Activated T-helper 1 cell treated with anti-CD3 and anti-CD28 coated beads, Interleukin-12 subunit alpha, Interleukin-12 subunit beta, Interleukin-2, Interleukin-4 antibody, amounts not matched to agents 30 ng/mL and 10 ng/mL and 1 ng/mL, durations not matched to agents 14 hours and 24 hours and 36 hours (primary cell): ENCODE results near the gene KL. TPM values are rescaled to one million over a fixed set of nuclear protein-coding genes. Genes with fewer than 3 reads are reported as not detected.

Experiments used
- DNase-seq: peaks from one replicate; pipeline ENCODE4 v3.0.0; 2021; ENCODE audit warnings: low spot score
- H3K27ac Mint-ChIP-seq: one replicate; pipeline ENCODE4 v1.8.0; 2021; ENCODE audit warnings: mild to moderate bottlenecking, mixed read lengths
- H3K27me3 Mint-ChIP-seq: one replicate; pipeline ENCODE4 v1.8.0; 2022; ENCODE audit warnings: mild to moderate bottlenecking, moderate library complexity, mixed read lengths; ENCODE audit not compliant: insufficient read depth
- H3K36me3 Mint-ChIP-seq: one replicate; pipeline ENCODE4 v1.8.0; 2021; ENCODE audit warnings: low read depth, mixed read lengths
- H3K4me1 Mint-ChIP-seq: one replicate; pipeline ENCODE4 v1.8.0; 2021; ENCODE audit warnings: low read depth, mixed read lengths
- H3K4me3 Mint-ChIP-seq: one replicate; pipeline ENCODE4 v1.8.0; 2021; ENCODE audit warnings: mild to moderate bottlenecking, moderate library complexity, mixed read lengths
- H3K9me3 Mint-ChIP-seq: one replicate; pipeline ENCODE4 v1.8.0; 2021; ENCODE audit warnings: mixed read lengths
- intact Hi-C: fragments of 100-400 bp; cut with micrococcal nuclease; formaldehyde crosslinking; loops from one replicate; pipeline ENCODE4 v1.15.1; 2024
- total RNA-seq: library from RNA; stranded (reverse); gene quantifications from 2 replicates; pipeline ENCODE4 v1.2.3, GENCODE V29; 2022

Gene KL
- total RNA-seq, 1 donor from 2014 or later: 0.49 TPM

DNA sequence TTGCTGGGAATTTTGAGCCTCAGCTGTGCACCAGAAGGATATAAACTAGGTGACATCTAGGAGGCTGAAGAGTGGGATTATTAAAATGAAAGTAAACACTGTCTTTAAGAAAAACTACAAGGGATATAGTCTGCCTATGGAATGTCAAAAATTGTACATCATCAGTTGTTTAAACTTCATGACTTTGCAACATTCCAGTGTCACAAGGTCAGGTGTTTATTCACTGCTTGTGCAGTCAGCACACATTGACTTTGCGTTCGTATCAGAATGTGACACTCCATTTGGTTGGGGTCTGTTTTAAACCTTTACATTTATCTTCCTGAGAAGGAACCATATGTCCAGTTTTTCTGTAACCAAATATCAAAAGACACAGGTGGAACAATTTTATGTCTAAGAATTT is 85.6 kb downstream of the KL start:
- H3K27me3 Mint-ChIP-seq: no peaks in the 10 kb centered on the region
- no peak for DNase-seq

DNA sequence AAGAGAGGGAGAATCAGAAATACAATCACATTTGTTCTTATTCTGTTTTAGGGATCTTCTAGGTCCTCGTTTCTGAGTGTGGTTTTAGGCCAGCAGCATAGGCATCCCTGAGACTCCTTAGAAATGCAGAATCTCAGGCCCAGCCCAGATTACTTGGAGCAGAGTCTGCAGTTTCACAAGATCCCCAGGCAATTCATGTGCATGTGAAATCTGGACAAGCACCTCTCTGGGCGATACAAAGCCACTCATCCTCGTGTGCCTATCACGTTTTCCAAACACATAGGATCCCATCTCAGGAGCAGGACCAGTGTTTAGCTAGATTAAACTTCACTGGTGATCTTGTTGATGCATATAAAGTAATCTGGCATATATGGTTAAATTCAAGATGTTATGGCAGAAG is 87.2 kb downstream of the KL start:
- Mint-ChIP-seq H3K27me3 (peaks cover 1% of the 10 kb centered on the region), H3K4me3 (no peak overlapping the region)

More for the DNA sequence above, 85.6 kb downstream of the KL start:
- no peak overlapping the region for H3K4me3 Mint-ChIP-seq
- intact Hi-C loops: no loop called here
- H3K4me1 Mint-ChIP-seq: no peaks in the 10 kb centered on the region
- H3K27ac Mint-ChIP-seq: no peak overlapping the region
- peaks cover 4% of the 10 kb centered on the region for H3K36me3 Mint-ChIP-seq
- H3K9me3 Mint-ChIP-seq: peaks cover 12% of the 10 kb centered on the region

DNA sequence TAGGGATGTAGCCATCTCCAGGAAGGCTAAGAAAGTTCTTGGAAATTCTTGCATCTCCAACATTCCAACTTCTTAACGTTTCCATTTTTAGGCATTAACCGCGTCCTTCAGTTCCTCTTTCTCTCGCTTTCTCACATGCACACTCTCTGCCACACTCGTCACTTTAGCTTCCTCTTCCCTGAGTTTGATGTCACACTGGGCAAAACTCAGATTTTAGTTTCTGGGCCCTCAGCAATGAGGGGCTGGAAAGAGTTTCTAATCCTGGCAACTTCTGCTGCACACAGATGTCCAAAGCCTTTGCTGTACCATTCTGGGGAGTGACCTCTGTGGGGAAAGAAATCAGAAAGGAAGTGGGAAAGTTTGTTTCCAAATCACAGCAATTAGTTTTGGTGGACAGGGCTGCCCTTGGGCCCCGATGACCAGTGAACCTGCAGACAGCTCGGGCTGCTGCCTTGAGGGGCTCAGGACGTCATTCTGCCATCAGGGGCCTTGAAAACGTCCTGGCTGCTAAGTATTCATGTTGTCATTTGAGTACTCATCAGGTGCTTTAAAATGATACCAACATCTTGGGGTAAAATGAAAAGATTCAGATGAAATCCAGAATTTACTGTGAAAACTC is 89.3 kb downstream of the KL start:
- no peaks in the 10 kb centered on the region for H3K4me1 Mint-ChIP-seq
- no peak for DNase-seq
- intact Hi-C loops: no loop called here
- no peaks in the 10 kb centered on the region for H3K9me3 Mint-ChIP-seq
- H3K4me3 Mint-ChIP-seq: no peak overlapping the region
- H3K36me3 Mint-ChIP-seq: peaks cover 6% of the 10 kb centered on the region
- H3K27me3 Mint-ChIP-seq: peaks cover 1% of the 10 kb centered on the region
- H3K27ac Mint-ChIP-seq: no peak overlapping the region

More for the DNA sequence above, 87.2 kb downstream of the KL start:
- H3K27ac Mint-ChIP-seq: no peak overlapping the region
- DNase-seq: no peak
- peaks cover under 1% of the 10 kb centered on the region for H3K9me3 Mint-ChIP-seq
- intact Hi-C loops: no loop called here
- H3K4me1 Mint-ChIP-seq: no peaks in the 10 kb centered on the region
- peaks cover 6% of the 10 kb centered on the region for H3K36me3 Mint-ChIP-seq

DNA sequence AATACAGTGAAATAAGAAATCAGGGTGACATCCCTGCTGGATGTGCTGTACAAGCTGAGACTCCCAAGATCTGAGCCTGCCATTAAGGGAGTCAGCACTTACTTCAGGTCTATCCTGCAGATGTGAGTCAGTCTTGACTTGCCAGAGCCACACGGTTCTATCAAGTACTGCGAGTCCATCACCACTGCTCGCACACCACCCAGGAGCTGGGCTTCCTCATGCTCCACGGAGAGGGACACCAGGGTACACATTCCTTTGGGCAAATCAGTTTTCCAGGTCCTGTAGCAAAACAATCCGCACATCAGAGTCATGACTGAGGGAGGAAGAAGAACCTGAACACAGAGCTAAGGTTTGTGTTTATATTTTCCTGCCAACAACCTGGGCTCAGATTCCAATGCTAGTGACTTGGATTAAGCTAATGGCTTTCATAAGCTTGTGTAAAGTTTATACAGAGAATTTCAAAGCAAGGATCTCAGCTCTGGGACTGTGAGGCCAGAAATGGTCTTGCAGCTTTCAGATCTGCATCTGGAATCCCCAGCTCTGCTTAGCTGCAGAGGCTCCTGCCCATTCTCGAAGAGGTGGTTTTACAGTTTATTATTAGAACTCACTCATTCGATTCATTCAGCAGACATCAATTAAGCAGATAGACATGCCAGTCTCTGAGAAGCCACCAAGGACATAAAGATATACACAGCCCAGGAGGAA is 90.6 kb downstream of the KL start:
- intact Hi-C loops: no loop called here
- no peak overlapping the region for H3K4me3 Mint-ChIP-seq
- peaks cover 5% of the 10 kb centered on the region for H3K36me3 Mint-ChIP-seq
- no peaks in the 10 kb centered on the region for H3K9me3 Mint-ChIP-seq
- no peaks in the 10 kb centered on the region for H3K4me1 Mint-ChIP-seq
- no peak for DNase-seq
- H3K27me3 Mint-ChIP-seq: peaks cover 1% of the 10 kb centered on the region
- H3K27ac Mint-ChIP-seq: no peak overlapping the region

DNA sequence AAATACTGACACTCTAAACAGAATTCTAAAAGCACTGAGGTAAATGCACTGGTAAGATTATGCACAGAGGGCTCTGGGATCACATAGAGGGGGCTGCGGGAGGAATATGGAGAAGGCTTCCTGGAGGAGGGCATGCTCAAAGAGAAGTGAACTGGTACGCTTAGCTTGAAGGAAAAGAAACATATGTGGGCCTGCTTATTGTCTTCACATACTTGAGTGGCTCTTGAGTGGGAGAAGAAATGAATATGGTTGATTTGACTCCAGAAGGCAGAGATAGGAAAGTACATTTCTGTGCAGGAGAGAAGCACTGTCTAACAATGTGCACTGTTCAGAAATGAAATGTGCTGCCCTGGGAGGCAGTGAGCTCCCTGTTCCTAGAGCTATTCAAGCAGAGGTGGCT is 91.1 kb downstream of the KL start:
- intact Hi-C loops: no loop called here
- Mint-ChIP-seq H3K27ac (no peak overlapping the region), H3K36me3 (peaks cover 5% of the 10 kb centered on the region), H3K27me3 (peaks cover 1% of the 10 kb centered on the region), H3K4me1 (no peaks in the 10 kb centered on the region), H3K9me3 (no peaks in the 10 kb centered on the region), H3K4me3 (no peak overlapping the region)
- DNase-seq: no peak

DNA sequence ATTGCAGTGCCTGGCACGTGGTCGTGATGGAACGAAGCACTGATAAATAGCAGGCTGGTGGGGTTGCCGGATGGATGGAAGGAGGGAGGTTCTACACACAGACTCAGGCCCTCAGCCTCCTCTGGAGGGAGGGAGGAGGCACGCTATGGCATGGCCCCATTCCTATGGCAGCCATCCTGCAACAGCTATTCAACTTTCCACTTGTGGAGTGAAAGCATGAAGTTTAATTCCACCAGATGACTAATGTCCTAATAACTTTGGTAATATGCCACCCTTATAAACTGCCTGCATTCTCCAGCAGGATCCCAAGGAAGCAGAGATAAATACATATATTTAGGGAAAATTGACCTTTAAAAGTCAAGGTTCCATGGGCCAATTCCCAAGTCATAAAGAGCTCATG is 92.4 kb downstream of the KL start:
- H3K9me3 Mint-ChIP-seq: no peaks in the 10 kb centered on the region
- H3K4me1 Mint-ChIP-seq: no peaks in the 10 kb centered on the region
- H3K4me3 Mint-ChIP-seq: no peak overlapping the region
- no peak overlapping the region for H3K27ac Mint-ChIP-seq
- peaks cover 1% of the 10 kb centered on the region for H3K27me3 Mint-ChIP-seq
- no peak for DNase-seq
- intact Hi-C loops: no loop called here
- peaks cover 5% of the 10 kb centered on the region for H3K36me3 Mint-ChIP-seq

DNA sequence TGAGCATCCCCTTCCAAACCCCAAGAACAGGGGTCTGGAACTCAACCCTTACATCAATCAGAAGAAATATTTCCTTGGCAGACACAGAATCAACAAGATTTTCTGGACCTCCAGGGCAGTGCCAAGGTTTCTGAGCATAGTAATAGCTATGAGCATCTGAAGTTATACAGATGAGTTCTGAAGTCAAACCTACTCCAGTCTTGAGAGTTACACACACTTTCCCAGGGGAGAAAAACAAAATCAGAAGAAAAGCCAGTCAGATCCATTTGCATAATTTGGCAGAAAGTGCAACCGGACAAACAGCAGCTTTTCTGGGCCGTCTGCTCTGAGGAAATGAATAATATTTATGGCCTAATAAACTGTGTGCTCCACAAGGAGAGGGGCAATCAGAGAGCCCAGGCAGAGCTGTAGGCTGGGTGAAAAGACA is 93.1 kb downstream of the KL start:
- DNase-seq: no peak
- peaks cover 5% of the 10 kb centered on the region for H3K36me3 Mint-ChIP-seq
- intact Hi-C loops: no loop called here
- H3K27me3 Mint-ChIP-seq: peaks cover 1% of the 10 kb centered on the region
- no peaks in the 10 kb centered on the region for H3K4me1 Mint-ChIP-seq
- H3K9me3 Mint-ChIP-seq: no peaks in the 10 kb centered on the region
- H3K4me3 Mint-ChIP-seq: no peak overlapping the region
- no peak overlapping the region for H3K27ac Mint-ChIP-seq

DNA sequence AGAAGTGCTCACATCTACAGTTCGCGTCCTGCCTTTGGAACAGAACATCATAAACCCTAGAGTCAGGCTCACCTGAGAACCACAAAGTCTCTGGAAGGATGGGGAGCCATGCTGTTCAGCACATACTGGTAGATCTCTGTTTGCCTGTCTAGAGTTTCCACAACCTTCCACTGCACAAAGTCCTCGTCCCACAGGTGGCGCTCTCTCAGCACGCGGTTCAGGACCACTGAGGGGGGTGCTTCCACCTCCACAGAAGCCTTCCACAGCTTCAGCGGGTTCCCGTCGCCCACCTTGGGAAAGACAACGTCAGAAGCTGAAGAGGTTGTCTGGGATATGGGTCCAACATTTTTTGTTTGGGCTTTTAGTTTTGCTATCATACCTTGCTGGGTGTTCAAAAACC is 93.6 kb downstream of the KL start:
- no peak for DNase-seq
- Mint-ChIP-seq H3K36me3 (peaks cover 5% of the 10 kb centered on the region), H3K27me3 (peaks cover 1% of the 10 kb centered on the region)

DNA sequence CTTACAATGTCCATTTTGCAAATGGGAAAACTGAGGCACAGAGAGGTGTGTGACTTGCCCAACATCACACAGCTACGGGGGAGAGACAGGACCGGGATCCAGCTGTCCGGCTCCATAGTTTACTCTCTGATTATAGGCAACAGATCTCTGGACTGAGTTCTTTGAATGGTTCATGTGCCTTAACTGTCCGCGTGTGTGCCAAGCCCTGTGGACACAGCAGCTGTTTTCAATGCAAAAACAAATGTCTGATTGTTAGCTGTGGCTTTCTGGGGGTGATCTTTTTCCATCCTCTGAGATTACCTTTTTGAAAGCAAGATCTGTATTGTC is 94.1 kb downstream of the KL start:
- DNase-seq: no peak
- Mint-ChIP-seq H3K4me3 (no peak overlapping the region), H3K9me3 (no peaks in the 10 kb centered on the region), H3K27me3 (peaks cover 1% of the 10 kb centered on the region), H3K4me1 (no peaks in the 10 kb centered on the region), H3K27ac (no peak overlapping the region), H3K36me3 (peaks cover 4% of the 10 kb centered on the region)
- intact Hi-C loops: no loop called here

More for the DNA sequence above, 93.6 kb downstream of the KL start:
- Mint-ChIP-seq H3K27ac (no peak overlapping the region), H3K4me1 (no peaks in the 10 kb centered on the region), H3K9me3 (no peaks in the 10 kb centered on the region), H3K4me3 (no peak overlapping the region)
- intact Hi-C loops: no loop called here

DNA sequence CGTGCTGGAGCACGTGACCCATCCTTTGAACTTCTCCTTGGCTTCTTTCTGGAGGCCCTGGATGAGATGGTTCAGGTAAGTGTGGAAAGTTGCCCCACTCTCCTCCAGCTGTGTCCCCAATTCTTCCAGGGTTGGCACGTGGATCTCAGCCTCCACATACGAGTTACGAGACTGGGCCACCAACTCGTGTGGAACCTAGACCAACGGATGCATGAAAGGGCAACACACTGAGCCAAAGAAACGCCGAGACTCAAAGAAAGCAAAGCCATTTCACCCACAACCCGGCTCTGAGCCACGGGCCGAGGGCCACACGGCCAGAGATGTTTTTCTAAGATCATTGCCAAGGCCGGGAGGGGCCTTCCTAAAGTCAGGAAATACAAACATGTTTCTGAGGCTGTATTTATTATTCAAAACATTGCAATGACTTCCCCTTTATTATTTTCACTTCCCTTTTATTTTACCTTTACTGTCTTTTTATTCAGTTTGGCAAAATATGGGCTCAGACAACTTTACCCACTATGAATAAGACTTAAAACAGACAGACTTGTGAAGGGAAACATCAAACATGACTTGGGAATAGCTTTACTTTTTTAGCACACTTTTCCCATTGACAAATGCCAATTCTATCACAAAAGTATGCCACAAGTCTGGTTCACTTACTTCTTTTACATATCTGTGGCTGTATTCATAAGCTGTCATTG is 94.6 kb downstream of the KL start:
- Mint-ChIP-seq H3K4me1 (no peaks in the 10 kb centered on the region), H3K36me3 (peaks cover 2% of the 10 kb centered on the region), H3K4me3 (no peak overlapping the region), H3K27ac (no peak overlapping the region), H3K9me3 (no peaks in the 10 kb centered on the region), H3K27me3 (peaks cover 1% of the 10 kb centered on the region)
- intact Hi-C loops: no loop called here
- DNase-seq: no peak

DNA sequence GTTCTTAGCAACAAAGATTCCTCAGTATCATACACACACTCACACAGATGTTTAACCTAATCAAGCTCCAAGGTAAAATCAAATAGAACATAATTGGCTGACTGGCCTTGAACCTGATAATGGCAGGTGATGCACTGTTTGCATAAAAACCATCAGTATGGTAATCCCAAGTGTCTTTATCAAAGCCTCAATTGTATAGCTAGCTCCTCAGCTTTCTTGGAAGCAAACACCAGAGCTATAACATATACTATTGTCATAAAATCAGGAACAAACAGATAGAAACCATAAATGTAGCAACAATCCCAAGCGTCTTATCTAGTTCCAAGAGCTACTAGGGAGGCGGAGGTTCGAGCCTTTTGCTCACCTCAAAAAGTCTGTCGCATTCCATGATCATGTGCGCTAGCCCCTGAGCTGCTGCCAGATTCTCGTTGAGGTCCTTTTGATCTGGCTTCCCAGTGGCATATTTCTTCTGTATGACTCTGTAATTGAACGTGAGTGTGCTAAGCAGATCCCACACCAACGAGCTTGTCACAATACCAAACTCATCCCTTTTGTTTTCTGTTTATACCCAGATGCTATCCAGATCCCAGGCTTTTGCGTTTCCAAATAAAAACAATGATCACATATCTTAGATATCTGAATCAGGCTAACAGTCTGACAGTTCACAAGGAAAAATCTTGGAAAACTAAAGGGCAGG is 95.3 kb downstream of the KL start:
- H3K4me3 Mint-ChIP-seq: no peak overlapping the region
- peaks cover 1% of the 10 kb centered on the region for H3K27me3 Mint-ChIP-seq
- no peak overlapping the region for H3K27ac Mint-ChIP-seq
- intact Hi-C loops: no loop called here
- no peaks in the 10 kb centered on the region for H3K4me1 Mint-ChIP-seq
- peaks cover 5% of the 10 kb centered on the region for H3K36me3 Mint-ChIP-seq
- H3K9me3 Mint-ChIP-seq: no peaks in the 10 kb centered on the region
- no peak for DNase-seq

DNA sequence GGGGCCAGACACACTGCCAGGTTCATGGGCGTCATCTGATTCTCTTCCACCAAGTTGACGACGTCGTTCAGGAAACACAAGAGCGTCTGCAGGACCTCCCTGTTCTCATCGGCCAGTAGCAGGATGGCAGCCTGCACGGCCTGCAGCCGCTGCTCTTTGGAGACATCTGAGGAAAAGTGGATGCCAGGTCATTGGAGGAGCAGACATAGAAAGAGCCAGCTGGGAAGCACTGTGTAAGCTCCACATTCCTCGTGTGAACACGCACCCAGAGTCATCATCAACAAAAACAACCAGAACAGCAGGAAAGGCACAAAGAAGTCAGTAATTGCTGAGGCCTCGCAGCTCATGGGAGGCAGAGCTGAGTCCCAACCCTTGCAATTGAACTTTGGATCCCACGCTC is 96.5 kb downstream of the KL start:
- H3K27me3 Mint-ChIP-seq: peaks cover 1% of the 10 kb centered on the region
- no peaks in the 10 kb centered on the region for H3K4me1 Mint-ChIP-seq
- H3K27ac Mint-ChIP-seq: no peak overlapping the region
- no peak overlapping the region for H3K4me3 Mint-ChIP-seq
- H3K36me3 Mint-ChIP-seq: peaks cover 3% of the 10 kb centered on the region
- H3K9me3 Mint-ChIP-seq: no peaks in the 10 kb centered on the region
- intact Hi-C loops: no loop called here
- no peak for DNase-seq

DNA sequence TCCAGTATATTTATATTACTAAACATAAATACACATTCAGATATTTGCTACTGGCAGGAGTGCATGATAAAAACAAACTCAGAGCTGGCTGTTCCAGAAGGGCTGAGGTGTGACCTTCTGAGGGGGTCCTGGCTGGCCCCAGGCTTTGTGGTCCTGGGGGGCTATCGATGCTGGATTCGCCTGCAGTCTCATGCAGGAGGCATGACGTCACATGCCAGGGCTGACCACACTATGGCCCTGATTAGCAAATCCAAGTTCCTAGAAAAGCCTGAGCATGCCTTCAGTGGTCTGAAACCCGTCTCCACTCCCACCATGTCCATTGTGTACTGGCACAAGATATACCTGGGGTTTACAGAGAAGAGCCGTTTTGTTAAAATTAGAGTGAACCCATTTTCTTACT is 97.9 kb downstream of the KL start:
- no peak overlapping the region for H3K27ac Mint-ChIP-seq
- no peaks in the 10 kb centered on the region for H3K27me3 Mint-ChIP-seq
- H3K4me1 Mint-ChIP-seq: no peaks in the 10 kb centered on the region
- DNase-seq: no peak
- no peak overlapping the region for H3K4me3 Mint-ChIP-seq
- no peaks in the 10 kb centered on the region for H3K9me3 Mint-ChIP-seq
- intact Hi-C loops: no loop called here
- H3K36me3 Mint-ChIP-seq: peaks cover 3% of the 10 kb centered on the region
